SJCRH30 (cell line): ENCODE data around the gene EVA1B. TPM values are rescaled to one million over a fixed set of nuclear protein-coding genes. Genes with fewer than 3 reads are reported as not detected.

Source experiments
- DNase-seq, 2 experiments: peaks; one replicate each; pipeline ENCODE4 v3.0.0-alpha.2; 2015 to 2020
- H3K27ac ChIP-seq: fragments of 250-450 bp; sonication (Bioruptor Pico); 2 replicates; pipeline ENCODE4 v1.5.1; 2020; ENCODE audit warnings: mild to moderate bottlenecking, moderate library complexity
- H3K27me3 ChIP-seq: fragments of 250-450 bp; sonication (Bioruptor Pico); 2 replicates; pipeline ENCODE4 v1.5.1; 2020; ENCODE audit warnings: mild to moderate bottlenecking, moderate library complexity
- H3K36me3 ChIP-seq: fragments of 250-450 bp; sonication (Bioruptor Pico); 2 replicates; pipeline ENCODE4 v1.5.1; 2020; ENCODE audit warnings: mild to moderate bottlenecking, moderate library complexity
- H3K4me1 ChIP-seq: fragments of 250-450 bp; sonication (Bioruptor Pico); 2 replicates; pipeline ENCODE4 v1.5.1; 2020; ENCODE audit warnings: mild to moderate bottlenecking, moderate library complexity
- H3K4me3 ChIP-seq: fragments of 250-450 bp; sonication (Bioruptor Pico); 2 replicates; pipeline ENCODE4 v1.5.1; 2020; ENCODE audit warnings: mild to moderate bottlenecking, moderate library complexity
- H3K9me3 ChIP-seq: fragments of 250-450 bp; sonication (Bioruptor Pico); replicated peaks from 2 replicates; pipeline ENCODE4 v1.5.1; 2020; ENCODE audit warnings: mild to moderate bottlenecking, moderate library complexity
- total RNA-seq: library from RNA; depleted of rRNA; stranded (reverse); fragments of >200 nt; shearing (Covaris generic); gene quantifications from 2 replicates; pipeline ENCODE4 v1.2.3, GENCODE V29; 2014; rRNA removed

The EVA1B gene
- total RNA-seq, 1 experiment from 2014 or later, result 5.8 TPM

DNA sequence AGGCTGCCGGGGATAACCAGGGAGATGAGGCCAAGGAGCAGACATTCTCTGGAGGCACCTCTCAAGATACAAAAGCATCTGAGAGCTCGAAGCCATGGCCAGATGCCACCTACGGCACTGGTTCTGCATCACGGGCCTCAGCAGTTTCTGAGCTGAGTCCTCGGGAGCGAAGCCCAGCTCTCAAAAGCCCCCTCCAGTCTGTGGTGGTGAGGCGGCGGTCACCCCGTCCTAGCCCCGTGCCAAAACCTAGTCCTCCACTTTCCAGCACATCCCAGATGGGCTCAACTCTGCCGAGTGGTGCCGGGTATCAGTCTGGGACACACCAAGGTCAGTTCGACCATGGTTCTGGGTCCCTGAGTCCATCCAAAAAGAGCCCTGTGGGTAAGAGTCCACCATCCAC lies 36.6 kb downstream of the EVA1B start:
- Histone ChIP-seq H3K36me3 (peaks cover 86% of the 10 kb centered on the region), H3K4me3 (no peak overlapping the region), H3K9me3 (no peaks in the 10 kb centered on the region), H3K4me1 (no peaks in the 10 kb centered on the region), H3K27ac (no peak overlapping the region), H3K27me3 (no peaks in the 10 kb centered on the region)
- DNase-seq, result no peak

DNA sequence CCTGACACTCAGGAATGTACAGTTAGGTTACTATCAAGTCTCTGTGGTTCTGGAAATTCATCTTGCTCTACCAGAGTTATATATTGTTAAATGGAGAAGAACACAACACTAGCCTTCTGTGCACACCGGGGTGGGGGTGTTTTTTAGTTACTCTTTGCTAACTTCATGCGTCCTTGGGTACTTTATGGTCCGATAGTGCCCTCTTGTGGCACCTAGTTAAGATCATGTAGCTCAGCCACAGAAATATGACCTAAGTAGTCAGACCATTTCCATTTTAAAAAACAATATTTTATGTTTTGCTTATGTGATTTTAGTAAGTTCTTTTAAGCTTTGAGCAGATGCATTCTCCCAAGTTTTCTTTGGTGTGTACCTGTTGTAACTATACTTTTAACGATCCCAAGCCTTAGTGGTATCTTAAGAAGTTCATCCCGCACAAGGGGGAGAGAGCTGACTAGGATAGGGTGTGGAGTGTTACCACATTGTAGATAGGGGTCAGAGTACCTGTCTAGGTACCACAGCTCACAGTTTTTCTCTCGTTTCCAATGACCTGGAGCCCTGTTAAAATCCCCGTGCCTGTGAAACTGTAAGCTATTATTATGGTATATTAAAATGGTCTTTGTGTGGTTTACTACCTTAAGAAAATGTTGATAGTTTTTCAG lies 37.9 kb downstream of the EVA1B start:
- Histone ChIP-seq H3K4me3 (no peak overlapping the region), H3K36me3 (peaks cover 74% of the 10 kb centered on the region), H3K4me1 (no peaks in the 10 kb centered on the region), H3K27ac (no peak overlapping the region), H3K9me3 (no peaks in the 10 kb centered on the region), H3K27me3 (no peaks in the 10 kb centered on the region)
- DNase-seq, result peak; percentile 73 to 90

DNA sequence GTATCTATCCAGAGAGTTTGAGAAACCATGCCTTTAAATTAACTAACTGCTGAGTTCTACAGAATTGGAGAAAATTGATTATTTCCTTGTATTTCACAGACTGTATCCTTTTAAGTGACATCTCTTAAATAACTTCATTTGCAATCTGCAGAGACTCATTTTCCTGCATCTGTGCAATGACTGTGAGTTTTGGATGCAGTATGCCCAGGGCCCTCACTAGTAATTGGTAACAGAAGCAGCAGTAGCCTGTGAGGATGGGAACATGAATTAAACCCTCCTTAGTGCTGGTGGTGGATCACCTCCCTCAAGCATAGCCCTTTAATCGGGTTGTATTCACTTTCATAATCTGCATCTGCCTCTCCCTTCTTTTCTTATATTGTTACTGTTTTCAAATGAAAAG lies 38.9 kb downstream of the EVA1B start:
- Histone ChIP-seq H3K4me1 (no peaks in the 10 kb centered on the region), H3K9me3 (no peaks in the 10 kb centered on the region), H3K4me3 (no peak overlapping the region), H3K27ac (no peak overlapping the region), H3K27me3 (no peaks in the 10 kb centered on the region), H3K36me3 (peaks cover 72% of the 10 kb centered on the region)
- no peak for DNase-seq

DNA sequence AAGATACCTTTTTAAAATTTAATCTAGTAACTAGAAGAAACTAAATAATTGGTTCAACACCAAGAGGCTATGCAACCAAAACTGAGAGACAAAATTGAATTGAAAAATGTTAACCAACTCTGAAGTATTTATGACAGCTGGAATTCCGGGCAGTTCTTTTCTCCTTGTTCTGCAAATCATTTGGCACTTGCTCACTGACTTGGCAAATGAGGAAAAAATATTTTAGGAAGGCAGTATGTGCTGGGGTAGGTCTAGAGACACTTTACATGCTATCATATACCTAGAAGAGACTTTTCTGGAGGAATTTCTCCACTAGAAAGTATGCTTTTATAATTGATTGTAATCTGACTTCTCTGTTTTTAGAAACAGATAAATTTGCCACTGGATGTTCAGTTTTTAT lies 39.4 kb downstream of the EVA1B start:
- DNase-seq, result no peak
- Histone ChIP-seq H3K9me3 (no peaks in the 10 kb centered on the region), H3K27me3 (no peaks in the 10 kb centered on the region), H3K36me3 (peaks cover 68% of the 10 kb centered on the region), H3K4me1 (no peaks in the 10 kb centered on the region), H3K27ac (no peak overlapping the region), H3K4me3 (no peak overlapping the region)

DNA sequence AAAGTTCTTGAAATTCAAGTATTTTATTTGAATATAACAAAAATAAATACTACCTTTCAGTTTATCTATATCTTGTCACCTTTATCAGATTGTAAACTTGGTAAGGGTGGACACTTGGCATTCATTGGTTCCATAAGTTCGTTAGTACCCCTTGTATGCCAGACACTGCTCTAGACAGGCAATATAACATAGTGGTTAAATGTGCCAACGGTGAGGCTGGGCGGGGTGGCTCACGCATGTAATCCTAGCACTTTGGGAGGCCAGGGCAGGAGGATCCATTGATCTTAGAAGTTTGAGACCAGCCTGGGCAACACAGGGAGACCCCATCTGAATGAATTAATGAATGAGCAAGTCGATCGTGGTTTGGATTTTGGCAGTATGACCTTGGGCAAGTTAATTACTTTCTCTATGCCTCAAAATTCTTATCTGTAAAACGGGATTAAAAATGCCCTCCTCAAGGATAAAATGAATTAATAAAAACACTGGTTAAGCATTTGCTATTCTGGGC lies 43.6 kb downstream of the EVA1B start:
- Histone ChIP-seq H3K4me3 (no peak overlapping the region), H3K4me1 (no peaks in the 10 kb centered on the region), H3K9me3 (no peaks in the 10 kb centered on the region), H3K36me3 (peaks cover 36% of the 10 kb centered on the region), H3K27me3 (no peaks in the 10 kb centered on the region), H3K27ac (no peak overlapping the region)
- no peak for DNase-seq

DNA sequence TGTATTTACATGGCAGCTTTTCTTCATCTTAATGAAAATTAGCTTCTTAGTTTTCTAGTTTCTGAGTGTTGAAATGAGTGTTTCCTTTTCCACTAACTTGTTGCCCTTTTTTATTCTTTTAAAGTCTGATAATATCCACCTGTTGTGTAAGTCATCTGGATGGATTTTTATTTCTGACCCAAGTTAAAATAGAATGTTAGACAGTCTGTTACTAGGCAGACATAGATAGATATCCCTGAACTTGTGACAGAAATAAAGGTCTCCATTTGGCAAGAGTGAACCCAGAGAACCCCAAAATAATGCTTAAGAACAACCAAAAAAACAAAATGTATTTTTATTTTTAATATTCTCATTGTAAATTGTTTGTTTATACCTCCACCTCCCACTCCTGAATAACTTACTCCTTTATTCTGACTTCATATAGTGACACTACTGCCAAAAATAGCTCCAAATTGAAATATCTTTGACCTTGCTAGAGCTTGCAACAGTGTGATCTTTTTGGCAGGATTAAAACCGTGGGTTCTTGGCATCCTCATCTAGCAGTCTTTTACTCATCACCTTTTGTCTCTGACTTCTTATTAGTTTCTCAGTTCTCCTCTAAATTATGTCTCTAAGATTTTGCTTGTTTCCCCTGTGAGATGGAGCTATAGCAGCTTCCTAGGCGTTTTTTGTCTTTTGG lies 44.2 kb downstream of the EVA1B start:
- Histone ChIP-seq H3K9me3 (no peaks in the 10 kb centered on the region), H3K27me3 (no peaks in the 10 kb centered on the region), H3K4me1 (no peaks in the 10 kb centered on the region), H3K27ac (no peak overlapping the region), H3K36me3 (peaks cover 35% of the 10 kb centered on the region), H3K4me3 (no peak overlapping the region)
- DNase-seq, result no peak

DNA sequence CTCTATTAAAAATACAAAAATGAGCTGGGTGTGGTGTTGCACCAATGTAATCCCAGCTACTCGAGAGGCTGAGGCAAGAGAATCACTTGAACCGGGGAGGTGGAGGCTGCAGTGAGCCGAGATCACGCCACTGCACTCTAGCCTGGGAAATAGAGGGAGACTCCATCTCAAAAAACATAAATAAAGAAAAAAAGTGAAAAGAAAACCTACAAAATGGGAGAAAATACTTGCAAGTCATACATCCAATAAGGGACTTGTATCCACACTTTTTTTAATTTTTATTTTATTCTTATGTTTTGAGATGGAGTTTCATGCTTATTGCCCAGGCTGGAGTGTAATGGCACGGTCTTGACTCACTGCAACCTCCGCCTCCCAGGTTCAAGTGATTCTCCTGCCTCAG lies 46.8 kb downstream of the EVA1B start:
- no peaks in the 10 kb centered on the region for H3K9me3 ChIP-seq
- H3K4me1 ChIP-seq, result no peaks in the 10 kb centered on the region
- H3K27me3 ChIP-seq, result no peaks in the 10 kb centered on the region
- peaks cover 44% of the 10 kb centered on the region for H3K36me3 ChIP-seq
- no peak for DNase-seq
- H3K4me3 ChIP-seq, result no peak overlapping the region
- H3K27ac ChIP-seq, result no peak overlapping the region

DNA sequence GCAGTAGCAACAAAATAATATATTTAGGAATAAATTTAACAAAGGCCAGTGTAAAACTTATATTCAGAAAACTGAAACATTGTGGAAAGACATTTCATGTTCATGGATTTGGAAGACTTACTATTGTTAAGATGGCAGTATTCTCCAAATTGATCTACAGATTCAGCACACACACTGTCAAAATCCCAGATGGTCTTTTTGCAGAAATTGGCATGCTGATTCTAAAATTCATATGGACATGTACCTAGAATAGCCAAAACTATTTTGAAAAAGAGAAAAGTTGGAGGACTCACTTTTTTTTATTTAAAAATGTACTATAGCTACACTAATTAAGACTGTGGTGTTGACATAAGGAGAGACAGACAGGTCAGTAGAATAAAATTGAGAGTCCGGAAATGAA lies 49.2 kb downstream of the EVA1B start:
- Histone ChIP-seq H3K27me3 (no peaks in the 10 kb centered on the region), H3K9me3 (no peaks in the 10 kb centered on the region), H3K4me3 (no peak overlapping the region), H3K36me3 (peaks cover 56% of the 10 kb centered on the region), H3K4me1 (no peaks in the 10 kb centered on the region), H3K27ac (no peak overlapping the region)
- DNase-seq, result no peak

DNA sequence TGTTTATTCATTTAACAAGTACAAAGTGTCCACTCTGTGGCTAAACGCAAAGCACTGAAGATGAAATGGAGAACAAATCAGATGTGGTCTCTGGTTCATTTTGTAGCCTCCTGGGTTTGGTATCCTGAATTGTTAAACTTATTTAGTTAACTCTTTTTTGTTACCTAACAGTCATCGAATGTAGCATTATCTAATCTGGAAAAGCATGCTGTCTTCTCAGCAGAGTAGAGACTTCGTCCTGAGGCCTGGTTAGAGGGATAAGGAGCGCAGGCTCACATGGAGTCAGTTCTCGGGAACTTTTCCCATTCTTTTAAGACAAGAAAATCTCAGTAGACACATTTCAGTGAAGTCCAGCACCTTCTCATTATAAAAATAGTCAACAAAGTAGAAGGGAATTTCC lies 50.4 kb downstream of the EVA1B start:
- no peaks in the 10 kb centered on the region for H3K9me3 ChIP-seq
- no peak for DNase-seq
- peaks cover 61% of the 10 kb centered on the region for H3K36me3 ChIP-seq
- H3K4me1 ChIP-seq, result no peaks in the 10 kb centered on the region
- no peak overlapping the region for H3K27ac ChIP-seq
- no peak overlapping the region for H3K4me3 ChIP-seq
- H3K27me3 ChIP-seq, result no peaks in the 10 kb centered on the region

Other genes with a start within 250 kb of the EVA1B start
- gene TEKT2, start 239.6 kb downstream of the EVA1B start, total RNA-seq, result 0.15 TPM in 1 of 2 replicates, not detected in the other
- gene ADPRS, start 234.8 kb downstream of the EVA1B start, total RNA-seq, result 26.7 and 30.4 TPM in 2 replicates
- gene COL8A2, start 198.4 kb downstream of the EVA1B start, total RNA-seq, result 0.45 and 0.51 TPM in 2 replicates
- gene TRAPPC3, start 174.2 kb downstream of the EVA1B start, total RNA-seq, result 76.0 and 78.6 TPM in 2 replicates
- gene MAP7D1, start 167.5 kb downstream of the EVA1B start, total RNA-seq, result 91.2 and 96.2 TPM in 2 replicates
- gene THRAP3, start 99.2 kb downstream of the EVA1B start, total RNA-seq, result 103 and 131 TPM in 2 replicates
- 0.48 and 1.4 TPM in 2 replicates for gene SH3D21, start 17.3 kb downstream of the EVA1B start, total RNA-seq
- 30.3 and 33.7 TPM in 2 replicates for gene STK40, start 62.3 kb upstream of the EVA1B start, total RNA-seq
- gene LSM10, start 74.3 kb upstream of the EVA1B start, total RNA-seq, result 14.6 and 15.4 TPM in 2 replicates
- 0.71 and 2.6 TPM in 2 replicates for gene OSCP1, start 126.8 kb upstream of the EVA1B start, total RNA-seq
- gene MRPS15, start 140.7 kb upstream of the EVA1B start, total RNA-seq, result 130 and 140 TPM in 2 replicates
- gene CSF3R, start 159.3 kb upstream of the EVA1B start, total RNA-seq, result not detected in 2 replicates